ENCODE measurements around the gene ZC3H6.
"Not testable (repeated sequence)": the region's sequence is repeated elsewhere in the genome, so short reads cannot be mapped to it uniquely, and the experiment has no call there.

ZC3H6 gene

GRCh38 chr2:112277596-112278220 lies 2.3 kb downstream of the ZC3H6 start:
- DNase-seq (ENCODE audit: low read depth): no peak

GRCh38 chr2:112282066-112282465 lies 6.7 kb downstream of the ZC3H6 start:
- DNase-seq (ENCODE audit: low read depth): not testable (repeated sequence)

- DNase-seq (ENCODE audit: low read depth): not testable (repeated sequence)
Observed at GRCh38 chr2:112283535-112283934, 8.1 kb downstream of the ZC3H6 start.

GRCh38 chr2:112290088-112290487 lies 14.7 kb downstream of the ZC3H6 start:
- DNase-seq (ENCODE audit: low read depth): no peak

- DNase-seq (ENCODE audit: low read depth): no peak
Observed at GRCh38 chr2:112290648-112291047, 15.3 kb downstream of the ZC3H6 start.

GRCh38 chr2:112293636-112294401 lies 18.4 kb downstream of the ZC3H6 start:
- no peak for DNase-seq (ENCODE audit: low read depth)

- DNase-seq (ENCODE audit: low read depth): no peak
Observed at GRCh38 chr2:112295407-112296078, 20.1 kb downstream of the ZC3H6 start.

- DNase-seq (ENCODE audit: low read depth): no peak
Observed at GRCh38 chr2:112296407-112296806, 21.0 kb downstream of the ZC3H6 start.

- no peak for DNase-seq (ENCODE audit: low read depth)
Observed at GRCh38 chr2:112301171-112301584, 25.8 kb downstream of the ZC3H6 start.

GRCh38 chr2:112301973-112302372 lies 26.6 kb downstream of the ZC3H6 start:
- no peak for DNase-seq (ENCODE audit: low read depth)

- no peak for DNase-seq (ENCODE audit: low read depth)
Observed at GRCh38 chr2:112304298-112304941, 29.0 kb downstream of the ZC3H6 start.

GRCh38 chr2:112305132-112305531 lies 29.7 kb downstream of the ZC3H6 start:
- DNase-seq (ENCODE audit: low read depth): no peak

- no peak for DNase-seq (ENCODE audit: low read depth)
Observed at GRCh38 chr2:112310906-112311305, 35.5 kb downstream of the ZC3H6 start.

GRCh38 chr2:112311932-112312331 lies 36.5 kb downstream of the ZC3H6 start:
- DNase-seq (ENCODE audit: low read depth): no peak

GRCh38 chr2:112312821-112313220 lies 37.4 kb downstream of the ZC3H6 start:
- DNase-seq (ENCODE audit: low read depth): no peak

GRCh38 chr2:112314856-112315255 lies 39.5 kb downstream of the ZC3H6 start:
- no peak for DNase-seq (ENCODE audit: low read depth)

GRCh38 chr2:112317303-112318158 lies 42.1 kb downstream of the ZC3H6 start:
- no peak for DNase-seq (ENCODE audit: low read depth)

GRCh38 chr2:112318515-112318914 lies 43.1 kb downstream of the ZC3H6 start:
- no peak for DNase-seq (ENCODE audit: low read depth)

- no peak for DNase-seq (ENCODE audit: low read depth)
Observed at GRCh38 chr2:112321375-112322320, 46.3 kb downstream of the ZC3H6 start.

GRCh38 chr2:112322919-112323318 lies 47.5 kb downstream of the ZC3H6 start:
- DNase-seq (ENCODE audit: low read depth): no peak
